B cell (primary cell): ENCODE results near the gene GAB4. TPM values are rescaled to one million over a fixed set of nuclear protein-coding genes. Genes with fewer than 3 reads are reported as not detected.
"Not testable (repeated sequence)": the region's sequence is repeated elsewhere in the genome, so short reads cannot be mapped to it uniquely, and the experiment has no call there.

Source experiments
- ATAC-seq: fragments of 200-7000 bp; cut with Tn5 transposase; one replicate; pipeline ENCODE4 v1.10.0; 2021; ENCODE audit warnings: low read depth, mild to moderate bottlenecking, moderate number of reproducible peaks, moderate library complexity
- CTCF ChIA-PET: fragments of 350-600 bp; sonication (Branson Sonifier 250); formaldehyde crosslinking; loops from one replicate; lab custom pipeline; 2021; ENCODE audit warnings: antibody characterized with exemption, inconsistent platforms; lab: Charles Lee
- POLR2A ChIA-PET: fragments of 350-600 bp; sonication (Branson Sonifier 250); formaldehyde crosslinking; loops from one replicate; lab custom pipeline; 2021; ENCODE audit warnings: antibody characterized with exemption; lab: Charles Lee
- DNase-seq: peaks from one replicate; pipeline ENCODE4 v3.0.0; 2013
- H2AFZ ChIP-seq: 2 replicates; pipeline ENCODE4 v1.6.1; 2012; ENCODE audit warnings: mild to moderate bottlenecking, low read depth, low read length; ENCODE audit not compliant: insufficient read depth, poor library complexity, severe bottlenecking
- H3K27ac ChIP-seq, 2 donors: 1 replicate in 1 of 2; 2 replicates in 1 of 2; pipeline ENCODE4 v1.5.1; 2012 to 2013; ENCODE audit warnings: low read length in 2 of 2, mild to moderate bottlenecking in 2 of 2, moderate library complexity in 1 of 2
- H3K27me3 ChIP-seq, 4 experiments: fragments of 200-600 bp in 1 of 4; sonication (generic) in 1 of 4; replicated peaks in 1 of 4; 1 replicate in 2 of 4; 2 replicates in 2 of 4; pipeline versions ENCODE4 v1.6.1 to v1.7.0; 2013 to 2016; ENCODE audit warnings: low read length in 3 of 4, mild to moderate bottlenecking in 2 of 4, mixed read lengths in 1 of 4, moderate library complexity in 1 of 4; ENCODE audit not compliant: insufficient read depth in 4 of 4, control insufficient read depth in 3 of 4; ENCODE audit errors: control extremely low read depth in 1 of 4
- H3K36me3 ChIP-seq, 2 experiments: replicated peaks in 1 of 2; 1 replicate in 1 of 2; 2 replicates in 1 of 2; pipeline versions ENCODE4 v1.6.1 to v1.7.1; 2013; ENCODE audit warnings: low read length in 1 of 2; ENCODE audit not compliant: insufficient read depth in 2 of 2, control insufficient read depth in 1 of 2; ENCODE audit errors: control extremely low read depth in 1 of 2, extremely low read depth in 1 of 2
- H3K4me1 ChIP-seq, 2 donors: fragments of 200-600 bp in 1 of 2; sonication (generic) in 1 of 2; 1 replicate in 1 of 2; 2 replicates in 1 of 2; pipeline versions ENCODE4 v1.5.1 to v1.6.1; 2013 to 2017; ENCODE audit warnings: low read length in 2 of 2; ENCODE audit not compliant: control insufficient read depth in 2 of 2, insufficient read depth in 2 of 2
- H3K4me2 ChIP-seq: replicated peaks from 2 replicates; pipeline ENCODE3; 2012; ENCODE audit warnings: mild to moderate bottlenecking, low read depth, low read length; ENCODE audit not compliant: poor library complexity, severe bottlenecking
- H3K4me3 ChIP-seq, 5 experiments: fragments of 200-600 bp in 1 of 5; sonication (generic) in 1 of 5; 1 replicate in 3 of 5; 2 replicates in 2 of 5; pipeline versions ENCODE4 v1.5.1 to v1.7.0; 2011 to 2016; ENCODE audit warnings: low read length in 4 of 5, mild to moderate bottlenecking in 4 of 5, low read depth in 2 of 5, control low read depth in 1 of 5, moderate library complexity in 1 of 5; ENCODE audit not compliant: insufficient read depth in 1 of 5; ENCODE audit errors: control extremely low read depth in 1 of 5, extremely low read depth in 1 of 5
- H3K79me2 ChIP-seq: fragments of 200-600 bp; sonication (generic); one replicate; pipeline ENCODE4 v1.6.0; 2016; ENCODE audit warnings: low read length; ENCODE audit not compliant: control insufficient read depth, insufficient read depth
- H3K9ac ChIP-seq: fragments of 200-600 bp; sonication (generic); 2 replicates; pipeline ENCODE4 v1.6.1; 2017; ENCODE audit warnings: mild to moderate bottlenecking, low read length, moderate library complexity
- H3K9me3 ChIP-seq, 3 donors: one replicate each; pipeline versions ENCODE4 v1.6.1 to v1.7.1; 2013; ENCODE audit warnings: low read length in 2 of 3; ENCODE audit not compliant: control insufficient read depth in 2 of 3, insufficient read depth in 1 of 3; ENCODE audit errors: control extremely low read depth in 1 of 3
- H4K20me1 ChIP-seq: 2 replicates; pipeline ENCODE4 v1.6.0; 2012; ENCODE audit warnings: mild to moderate bottlenecking, low read length; ENCODE audit not compliant: insufficient read depth, control insufficient read depth, poor library complexity, severe bottlenecking
- H3K27ac Mint-ChIP-seq: one replicate; pipeline ENCODE4 v1.8.0; 2021; ENCODE audit warnings: mixed read lengths
- H3K27me3 Mint-ChIP-seq: one replicate; pipeline ENCODE4 v1.8.0; 2021; ENCODE audit warnings: mixed read lengths
- H3K4me1 Mint-ChIP-seq: one replicate; pipeline ENCODE4 v1.8.0; 2021; ENCODE audit warnings: mixed read lengths
- H3K4me3 Mint-ChIP-seq: one replicate; pipeline ENCODE4 v1.8.0; 2021; ENCODE audit warnings: mixed read lengths
- H3K9me3 Mint-ChIP-seq: one replicate; pipeline ENCODE4 v1.8.0; 2022; ENCODE audit warnings: mixed read lengths; ENCODE audit not compliant: insufficient read depth
- EZH2 ChIP-seq: IDR thresholded peaks from 2 replicates; pipeline ENCODE4 v1.6.1; 2012; ENCODE audit warnings: borderline replicate concordance, low read depth, mild to moderate bottlenecking, moderate library complexity, low read length; ENCODE audit not compliant: insufficient read depth, poor library complexity, severe bottlenecking
- WGBS: methylation state at CpG from one replicate; pipeline ENCODE4 v1.1.5; 2013; ENCODE audit warnings: missing lambda C conversion rate; ENCODE audit not compliant: insufficient coverage; 5-methylcytosine and 5-hydroxymethylcytosine counted together
- intact Hi-C: fragments of 100-400 bp; cut with micrococcal nuclease; formaldehyde crosslinking; loops from one replicate; pipeline ENCODE4 v1.10.0; 2022
- polyA plus RNA-seq: library from polyadenylated mRNA; depleted of rRNA; stranded (reverse); fragments of >200 nt; gene quantifications from 2 replicates; pipeline ENCODE4 v1.2.3, GENCODE V29; 2012
- total RNA-seq, 2 donors: library from RNA; stranded (reverse); fragments of 120-200 nt in 1 of 2; gene quantifications; 1 replicate in 1 of 2; 2 replicates in 1 of 2; pipeline versions ENCODE4 v1.2.3 to v1.2.4, GENCODE V29; 2013 to 2022
- TF ChIP-seq, protein P1 (sequence below): fragments of 200-600 bp; IDR thresholded peaks from one replicate; pipeline ENCODE4 v1.8.0; 2022; ENCODE audit warnings: antibody characterized with exemption, mild to moderate bottlenecking

The GAB4 gene
- total and polyA plus RNA-seq, 2 donors (not counting 1 experiment from before 2014, with no cell fraction given): not detected

DNA sequence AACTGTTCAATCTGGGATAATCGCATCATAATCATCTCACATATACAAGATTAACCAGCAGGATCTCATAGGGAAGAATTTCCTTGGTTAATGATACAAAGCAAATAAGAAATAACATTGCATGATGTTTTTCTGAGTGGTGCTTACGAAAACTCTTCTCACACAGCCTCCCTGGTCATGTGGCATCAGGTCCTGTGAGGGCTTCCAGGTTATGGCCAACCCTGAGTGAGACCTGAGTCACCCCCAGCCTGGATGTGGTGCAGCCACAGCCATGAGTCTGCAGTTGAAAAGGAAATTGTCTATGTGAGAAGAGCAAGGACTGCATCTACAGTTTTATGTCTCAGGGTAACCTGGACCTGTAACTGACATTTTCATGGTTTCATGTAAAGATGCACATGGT, 92.3 kb downstream of the GAB4 start:
- Histone ChIP-seq H3K9ac (no peak overlapping the region), H3K4me1 (peaks cover 0 to 4% of the 10 kb centered on the region in 2 donors), H3K36me3 (no peaks in the 10 kb centered on the region), H3K4me2 (no peak overlapping the region), H4K20me1 (no peaks in the 10 kb centered on the region), H3K4me3 (no peak overlapping the region), H3K27ac (no peak overlapping the region), H2AFZ (no peak overlapping the region), H3K27me3 (peaks cover 0 to 10% (median 2%) of the 10 kb centered on the region in 4 experiments), H3K79me2 (no peaks in the 10 kb centered on the region), H3K9me3 (no peaks in the 10 kb centered on the region)
- peaks cover 21% of the 10 kb centered on the region for H3K27me3 Mint-ChIP-seq
- H3K4me1 Mint-ChIP-seq: peaks cover 14% of the 10 kb centered on the region
- DNase-seq (no peak), ATAC-seq (no peak)
- WGBS: no CpG with 5 or more reads among the region's 2 CpGs
- ChIA-PET CTCF (interaction anchor here (1.0 to 4.3 kb wide), 6 partner anchors 10 to 586 kb away, joined by 3 to 59 read pairs (median 10); no protein-coding TSS in a partner anchor), POLR2A (no interaction called here)
- H3K27ac Mint-ChIP-seq: no peak overlapping the region
- TF ChIP-seq, protein P1, sequence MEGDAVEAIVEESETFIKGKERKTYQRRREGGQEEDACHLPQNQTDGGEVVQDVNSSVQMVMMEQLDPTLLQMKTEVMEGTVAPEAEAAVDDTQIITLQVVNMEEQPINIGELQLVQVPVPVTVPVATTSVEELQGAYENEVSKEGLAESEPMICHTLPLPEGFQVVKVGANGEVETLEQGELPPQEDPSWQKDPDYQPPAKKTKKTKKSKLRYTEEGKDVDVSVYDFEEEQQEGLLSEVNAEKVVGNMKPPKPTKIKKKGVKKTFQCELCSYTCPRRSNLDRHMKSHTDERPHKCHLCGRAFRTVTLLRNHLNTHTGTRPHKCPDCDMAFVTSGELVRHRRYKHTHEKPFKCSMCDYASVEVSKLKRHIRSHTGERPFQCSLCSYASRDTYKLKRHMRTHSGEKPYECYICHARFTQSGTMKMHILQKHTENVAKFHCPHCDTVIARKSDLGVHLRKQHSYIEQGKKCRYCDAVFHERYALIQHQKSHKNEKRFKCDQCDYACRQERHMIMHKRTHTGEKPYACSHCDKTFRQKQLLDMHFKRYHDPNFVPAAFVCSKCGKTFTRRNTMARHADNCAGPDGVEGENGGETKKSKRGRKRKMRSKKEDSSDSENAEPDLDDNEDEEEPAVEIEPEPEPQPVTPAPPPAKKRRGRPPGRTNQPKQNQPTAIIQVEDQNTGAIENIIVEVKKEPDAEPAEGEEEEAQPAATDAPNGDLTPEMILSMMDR: no peak
- TF ChIP-seq EZH2: no peak
- H3K9me3 Mint-ChIP-seq: no peaks in the 10 kb centered on the region
- no peak overlapping the region for H3K4me3 Mint-ChIP-seq
- intact Hi-C loops: no loop called here

- H3K4me3 Mint-ChIP-seq, H3K27ac Mint-ChIP-seq, H3K9me3 ChIP-seq, intact Hi-C loops, H3K4me3 ChIP-seq, H4K20me1 ChIP-seq, H3K27me3 ChIP-seq, H3K4me1 ChIP-seq, H3K36me3 ChIP-seq, H3K27ac ChIP-seq, POLR2A ChIA-PET, H3K9ac ChIP-seq, ATAC-seq, H3K79me2 ChIP-seq, DNase-seq, H3K4me2 ChIP-seq, H3K9me3 Mint-ChIP-seq, H2AFZ ChIP-seq: not testable (repeated sequence)
- WGBS: no CpG with 5 or more reads among the region's 1 CpG
- Mint-ChIP-seq H3K27me3 (peaks cover 17% of the 10 kb centered on the region), H3K4me1 (peaks cover 14% of the 10 kb centered on the region)
- CTCF ChIA-PET: interaction anchor here (2.3 kb wide), 1 partner anchor 144 kb away, joined by 7 read pairs; no protein-coding TSS in a partner anchor
Observed at GRCh38 chr22:16914911-16915310, 93.1 kb downstream of the GAB4 start.
